Fibroblast of lung (primary cell): ENCODE measurements around the gene NR2C1.

Source experiments
- EZH2 ChIP-seq: IDR thresholded peaks from 2 replicates; pipeline ENCODE4 v1.5.1; 2012; ENCODE audit warnings: low read length, control low read depth, mild to moderate bottlenecking; ENCODE audit errors: missing control alignments
- TF ChIP-seq, protein P1 (sequence below), 2 donors: IDR thresholded peaks in 1 of 2; conservative IDR thresholded peaks in 1 of 2; 1 replicate in 1 of 2; 2 replicates in 1 of 2; pipeline ENCODE4 v1.5.1; 2011 to 2012; ENCODE audit warnings: low read length in 2 of 2, control low read depth in 1 of 2, inconsistent platforms in 1 of 2, low read depth in 1 of 2, mild to moderate bottlenecking in 1 of 2

DNA sequence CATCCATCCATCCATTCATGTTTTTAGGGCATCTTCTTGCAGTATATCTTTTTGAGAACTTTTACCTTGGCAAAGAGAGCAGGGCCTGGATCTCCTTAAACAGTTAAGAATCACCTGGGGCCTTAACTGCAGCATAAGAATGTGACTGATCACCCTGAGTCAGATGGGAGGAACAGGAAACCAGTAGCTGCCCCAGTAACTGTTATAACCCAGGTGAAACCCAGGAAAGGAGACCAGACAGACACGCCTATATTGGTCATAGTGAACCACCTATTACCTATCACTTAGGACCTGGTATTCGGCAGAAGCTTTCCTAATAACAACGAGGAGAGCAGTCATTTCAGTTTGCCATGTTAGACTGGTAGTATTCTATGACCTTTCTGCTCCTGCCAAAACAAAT, 43.4 kb upstream of the NR2C1 start:
- TF ChIP-seq, protein P1, sequence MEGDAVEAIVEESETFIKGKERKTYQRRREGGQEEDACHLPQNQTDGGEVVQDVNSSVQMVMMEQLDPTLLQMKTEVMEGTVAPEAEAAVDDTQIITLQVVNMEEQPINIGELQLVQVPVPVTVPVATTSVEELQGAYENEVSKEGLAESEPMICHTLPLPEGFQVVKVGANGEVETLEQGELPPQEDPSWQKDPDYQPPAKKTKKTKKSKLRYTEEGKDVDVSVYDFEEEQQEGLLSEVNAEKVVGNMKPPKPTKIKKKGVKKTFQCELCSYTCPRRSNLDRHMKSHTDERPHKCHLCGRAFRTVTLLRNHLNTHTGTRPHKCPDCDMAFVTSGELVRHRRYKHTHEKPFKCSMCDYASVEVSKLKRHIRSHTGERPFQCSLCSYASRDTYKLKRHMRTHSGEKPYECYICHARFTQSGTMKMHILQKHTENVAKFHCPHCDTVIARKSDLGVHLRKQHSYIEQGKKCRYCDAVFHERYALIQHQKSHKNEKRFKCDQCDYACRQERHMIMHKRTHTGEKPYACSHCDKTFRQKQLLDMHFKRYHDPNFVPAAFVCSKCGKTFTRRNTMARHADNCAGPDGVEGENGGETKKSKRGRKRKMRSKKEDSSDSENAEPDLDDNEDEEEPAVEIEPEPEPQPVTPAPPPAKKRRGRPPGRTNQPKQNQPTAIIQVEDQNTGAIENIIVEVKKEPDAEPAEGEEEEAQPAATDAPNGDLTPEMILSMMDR (conservative IDR thresholded peaks at IDR 0.05 in 1 of 2, IDR thresholded peaks at IDR 0.05 in 1 of 2; ENCODE audit: low read depth in 1 of 2, low read length in 2 of 2), result no peak
- no peak for TF ChIP-seq EZH2
